ENCODE data around the gene JAZF1. TPM values are rescaled to one million over a fixed set of nuclear protein-coding genes. Genes with fewer than 3 reads are reported as not detected.

The JAZF1 gene
- total and polyA plus RNA-seq, 2 of the 8 experiments (the other 6 are each of a cell fraction or from before 2014, with no cell fraction given): 2.6 to 21.8 TPM

GRCh38 chr7:28121496-28121895, 59.1 kb downstream of the JAZF1 start:
- H3K4me3 ChIP-seq (ENCODE audit: extremely low read depth in 1 of 4, insufficient read depth in 2 of 4, low read depth in 3 of 4, low read length in 4 of 4): no peak overlapping the region
- no peak overlapping the region for H2BK5ac ChIP-seq (ENCODE audit: low read depth, low read length)
- no peak overlapping the region for H2BK20ac ChIP-seq (ENCODE audit: low read length)
- no peaks in the 10 kb centered on the region for H4K20me1 ChIP-seq (replicated peaks in 1 of 2; ENCODE audit: control insufficient read depth in 1 of 2, insufficient read depth in 2 of 2, low read length in 2 of 2)
- H3K9me3 ChIP-seq (ENCODE audit: insufficient read depth in 2 of 2, low read depth in 1 of 2, low read length in 1 of 2): no peaks in the 10 kb centered on the region
- DNase-seq (ENCODE audit: low read depth in 1 of 2, low spot score in 2 of 2) (no peak), FAIRE-seq (no peak)
- no peaks in the 10 kb centered on the region; the same call in 1 of the 2 replicates for H3K23me2 ChIP-seq (ENCODE audit: low read depth, low read length)
- CTCF ChIA-PET (ENCODE audit: partially characterized antibody): interaction anchor here (0.8 to 1.7 kb wide), 2 partner anchors 24 to 44 kb away, joined by 4 read pairs; no protein-coding TSS in a partner anchor
- no peak overlapping the region for H2BK12ac ChIP-seq (ENCODE audit: low read depth, low read length)
- no peak overlapping the region for H2BK15ac ChIP-seq (ENCODE audit: low read length)
- peaks cover 6 to 12% (median 7%) of the 10 kb centered on the region in 4 experiments for H3K4me1 ChIP-seq (replicated peaks in 1 of 4; ENCODE audit: control insufficient read depth in 3 of 4, insufficient read depth in 4 of 4, low read length in 3 of 4)
- no peak overlapping the region for H4K5ac ChIP-seq (ENCODE audit: insufficient read length, low read depth, low read length)
- no peak overlapping the region for H2BK120ac ChIP-seq (replicated peaks; ENCODE audit: low read depth, low read length)
- no peak overlapping the region for H3K23ac ChIP-seq (ENCODE audit: insufficient read length)
- H3K56ac ChIP-seq (replicated peaks; ENCODE audit: insufficient read length, low read depth, low read length): no peak overlapping the region
- no peak overlapping the region for H2AFZ ChIP-seq (ENCODE audit: low read length)
- no peak overlapping the region for H3K18ac ChIP-seq (ENCODE audit: extremely low read depth, low read length)
- no peaks in the 10 kb centered on the region for H3K36me3 ChIP-seq (ENCODE audit: control insufficient read depth in 2 of 4, insufficient read depth in 4 of 4, low read length in 3 of 4)
- no peak for TF ChIP-seq SP4 (IDR thresholded peaks at IDR 0.05; ENCODE audit: low read length)
- no peak for TF ChIP-seq CTCF (IDR thresholded peaks at IDR 0.05; ENCODE audit: control extremely low read depth in 1 of 3, insufficient read depth in 1 of 3, low read depth in 1 of 3, low read length in 3 of 3)
- no peak for TF ChIP-seq ASH2L (IDR thresholded peaks at IDR 0.05; ENCODE audit: low read length)
- TF ChIP-seq SP2 (IDR thresholded peaks at IDR 0.05; ENCODE audit: low read length): no peak
- no peak for TF ChIP-seq CBX8 (IDR thresholded peaks at IDR 0.05; ENCODE audit: borderline replicate concordance, low read depth, low read length)
- no peak for TF ChIP-seq HDAC2 (IDR thresholded peaks at IDR 0.05; ENCODE audit: borderline replicate concordance in 1 of 2, low read depth in 2 of 2, low read length in 2 of 2)
- TF ChIP-seq SIN3A (conservative IDR thresholded peaks at IDR 0.05 in 1 of 2, IDR thresholded peaks at IDR 0.05 in 1 of 2; ENCODE audit: low read depth in 1 of 2, low read length in 2 of 2): no peak
- TF ChIP-seq NRF1 (IDR thresholded peaks at IDR 0.05; ENCODE audit: low read depth, low read length): no peak
- peaks cover 0 to 7% (median under 1%) of the 10 kb centered on the region in 4 experiments; a peak in 4 of 7 replicates for H3K27me3 ChIP-seq (replicated peaks in 1 of 4; ENCODE audit: control insufficient read depth in 3 of 4, extremely low read depth in 1 of 4, insufficient read depth in 3 of 4, low read length in 3 of 4)
- 92% methylated on average over 5 of the region's 5 CpGs; no CpG with 5 or more reads in 1 of the 2 experiments for WGBS, 2 experiments (ENCODE audit: extremely low coverage in 1 of 2, insufficient coverage in 1 of 2, insufficient read length in 1 of 2, insufficient replicate concordance in 2 of 2, low coverage in 1 of 2, low lambda C conversion rate in 2 of 2, missing lambda C conversion rate in 1 of 2)
- H3K79me1 ChIP-seq (ENCODE audit: low read depth, low read length): peaks cover 2% of the 10 kb centered on the region; the same call in 1 of the 2 replicates
- POLR2A ChIA-PET (ENCODE audit: partially characterized antibody): interaction anchor here (1.0 kb wide), 1 partner anchor 23 kb away, joined by 4 read pairs; no protein-coding TSS in a partner anchor
- no peak overlapping the region for H4K8ac ChIP-seq (ENCODE audit: extremely low read depth, insufficient read depth, low read length)
- no peak overlapping the region for H3K4ac ChIP-seq (replicated peaks; ENCODE audit: insufficient read length, low read depth, low read length)
- H3K9ac ChIP-seq (replicated peaks in 1 of 4; ENCODE audit: extremely low read depth in 1 of 4, low read depth in 3 of 4, low read length in 3 of 4): no peak overlapping the region
- H3K27ac ChIP-seq (ENCODE audit: low read depth, low read length): no peak overlapping the region
- H4K91ac ChIP-seq (replicated peaks; ENCODE audit: insufficient read length, low read length): no peak overlapping the region
- H3K4me2 ChIP-seq (ENCODE audit: insufficient read depth in 1 of 2, low read depth in 2 of 2, low read length in 2 of 2): no peak overlapping the region
- H3K14ac ChIP-seq (ENCODE audit: insufficient read length): no peak overlapping the region
- no peak overlapping the region for H2AK5ac ChIP-seq (ENCODE audit: low read depth, low read length)
- H3K79me2 ChIP-seq (ENCODE audit: control insufficient read depth in 1 of 2, insufficient read depth in 2 of 2, low read length in 2 of 2): no peaks in the 10 kb centered on the region

Measured in H1 (cell line).